Cortex of kidney (tissue), 1 donor: Measurements from ENCODE around the gene PTRH1.

Experiments
- DNase-seq: peaks from one replicate; lab custom pipeline; 2025; lab: John Stamatoyannopoulos, UW

The PTRH1 gene

DNA sequence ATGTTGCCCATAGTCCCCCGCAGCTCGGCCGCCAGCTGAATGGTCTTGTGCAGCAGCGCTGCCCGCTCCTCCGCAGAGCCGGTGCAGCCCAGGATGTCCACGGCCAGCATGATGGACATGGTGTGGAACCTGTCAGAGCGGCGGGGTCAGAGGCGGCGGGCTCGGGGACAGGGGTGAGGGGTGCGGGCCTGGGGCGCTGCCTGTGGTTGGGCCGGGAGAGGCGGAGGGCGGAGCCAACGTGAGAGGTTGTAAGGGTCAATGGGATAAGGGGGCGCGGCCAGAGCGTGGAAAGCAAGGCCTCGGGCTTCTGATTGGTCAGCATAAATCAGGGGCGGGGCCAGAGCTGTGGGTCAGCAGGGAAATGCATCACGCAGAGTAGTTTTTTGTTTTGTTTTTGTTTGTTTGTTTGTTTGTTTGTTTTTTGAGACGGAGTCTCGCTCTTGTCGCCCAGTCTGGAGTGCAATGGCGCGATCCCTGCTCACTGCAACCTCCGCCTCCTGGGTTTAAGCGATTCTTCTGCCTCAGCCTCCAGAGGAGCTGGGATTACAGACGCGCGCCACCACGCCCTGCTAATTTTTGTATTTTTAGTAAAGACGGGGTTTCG is 26.5 kb upstream of the PTRH1 start:
- no peak for DNase-seq

- DNase-seq: no peak
These were observed 24.3 kb upstream of the PTRH1 start for GRCh38 chr9:127739614-127740330.

DNA sequence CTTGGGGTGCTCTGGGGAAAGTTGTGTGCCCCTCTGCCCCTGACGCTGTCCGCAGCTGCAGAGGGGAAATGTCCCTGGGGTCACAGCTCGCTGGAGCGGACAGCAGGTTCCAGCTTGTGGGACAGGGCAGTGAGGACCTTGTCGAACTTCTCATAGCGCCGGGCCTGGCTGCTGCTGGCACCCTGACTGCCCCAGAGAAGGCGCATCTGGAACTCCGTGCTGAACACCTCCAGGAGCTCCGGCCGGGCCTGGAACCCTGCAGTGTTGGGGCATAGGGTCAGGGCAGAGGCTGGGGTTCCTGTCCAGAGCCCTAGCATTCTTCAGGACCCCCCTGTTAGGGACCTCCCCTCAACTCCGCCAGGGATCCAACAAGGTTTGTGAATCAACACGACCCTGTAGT is 23.2 kb upstream of the PTRH1 start:
- no peak for DNase-seq

- DNase-seq: no peak
These were observed 20.2 kb upstream of the PTRH1 start for GRCh38 chr9:127735530-127736185.

DNA sequence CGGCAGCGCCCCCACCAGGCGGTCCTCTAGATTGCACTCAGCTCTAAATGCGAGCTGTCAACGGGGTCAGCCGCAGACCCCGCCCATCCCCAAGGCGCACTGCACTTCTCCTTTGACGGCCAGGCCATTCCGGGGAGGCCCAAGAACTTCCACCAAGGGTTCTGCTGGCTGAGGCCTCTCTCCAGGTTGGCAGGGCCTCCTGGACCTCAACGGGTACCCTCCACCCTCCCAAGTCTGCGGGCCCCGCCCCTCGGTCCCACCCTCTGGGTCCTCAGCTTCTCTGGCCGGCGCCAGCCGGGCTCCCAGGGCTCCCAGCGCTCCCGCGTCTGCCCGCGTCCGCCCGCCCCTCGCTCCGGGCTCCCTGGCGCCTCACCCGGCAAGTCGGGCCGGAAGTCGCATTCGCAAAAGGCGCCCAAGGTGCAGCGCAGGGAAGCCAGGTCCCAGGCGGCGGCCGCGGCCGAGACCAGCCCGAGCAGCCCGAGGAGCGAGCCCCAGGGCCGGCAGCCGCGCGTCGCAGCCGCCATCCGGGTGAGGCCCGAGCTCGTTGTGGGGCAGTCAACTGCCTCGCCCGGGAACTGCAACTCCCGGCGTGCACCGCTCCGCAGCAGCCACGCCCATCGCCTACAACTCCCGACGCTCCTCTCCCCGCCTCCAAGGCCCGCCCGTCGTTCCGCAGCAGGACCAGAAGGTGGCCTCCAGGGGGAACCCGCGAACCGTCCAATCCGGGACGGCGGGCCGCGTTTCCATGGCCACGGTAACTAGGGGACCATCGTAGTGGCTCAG is 19.5 kb upstream of the PTRH1 start, which contains the start of gene TOR2A:
TOR2A (minus strand) TSS at position 548 of the 783 bp plus-strand sequence; CDS start at position 524, 24 bp downstream.
- DNase-seq: no peak

DNA sequence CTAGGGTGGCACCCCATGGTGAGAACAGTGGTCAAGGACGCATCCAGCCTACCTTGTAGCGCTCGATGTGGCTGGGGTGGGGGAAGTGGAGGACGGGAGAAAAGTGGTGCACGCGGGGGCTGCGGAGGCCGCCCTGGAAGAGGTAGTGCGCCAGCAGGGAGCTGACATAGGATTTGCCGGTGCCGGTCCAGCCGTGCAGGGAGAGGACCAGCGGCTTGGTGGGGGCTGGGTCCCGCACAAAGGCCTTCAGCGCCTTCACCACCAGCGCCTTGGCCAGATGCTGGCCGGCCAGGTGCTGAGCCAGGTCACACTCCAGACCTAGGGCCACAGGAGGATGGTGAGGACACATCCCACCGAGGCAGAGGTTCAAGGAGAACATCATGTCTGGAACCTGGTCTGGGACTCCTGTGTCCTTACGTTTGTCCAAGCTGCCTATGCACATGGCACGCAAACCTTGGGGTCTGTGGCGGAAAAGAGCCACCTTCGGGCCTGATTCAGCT is 18.8 kb upstream of the PTRH1 start:
- DNase-seq: no peak

- no peak for DNase-seq
These were observed 18.2 kb upstream of the PTRH1 start for GRCh38 chr9:127733614-127734013.

DNA sequence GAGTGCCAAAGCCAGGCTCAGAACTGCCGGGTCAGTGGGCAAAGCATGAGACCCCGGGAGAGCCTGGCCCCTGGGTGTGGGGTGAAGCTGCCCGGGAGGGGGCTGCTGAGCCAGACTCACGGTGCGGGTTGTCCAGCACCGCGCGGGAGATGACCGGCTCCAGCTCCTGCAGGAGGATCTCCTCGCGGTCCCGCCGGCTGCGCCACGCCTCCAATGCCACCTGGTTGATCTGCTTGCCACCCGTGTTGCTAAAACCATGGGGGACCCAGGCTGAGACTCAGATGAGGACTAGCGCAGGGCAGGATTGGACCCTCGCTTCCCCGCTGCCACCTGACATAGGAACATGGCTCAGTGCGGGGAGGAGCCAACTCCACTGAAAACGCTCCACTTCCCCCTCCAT is 17.0 kb upstream of the PTRH1 start:
- no peak for DNase-seq

DNA sequence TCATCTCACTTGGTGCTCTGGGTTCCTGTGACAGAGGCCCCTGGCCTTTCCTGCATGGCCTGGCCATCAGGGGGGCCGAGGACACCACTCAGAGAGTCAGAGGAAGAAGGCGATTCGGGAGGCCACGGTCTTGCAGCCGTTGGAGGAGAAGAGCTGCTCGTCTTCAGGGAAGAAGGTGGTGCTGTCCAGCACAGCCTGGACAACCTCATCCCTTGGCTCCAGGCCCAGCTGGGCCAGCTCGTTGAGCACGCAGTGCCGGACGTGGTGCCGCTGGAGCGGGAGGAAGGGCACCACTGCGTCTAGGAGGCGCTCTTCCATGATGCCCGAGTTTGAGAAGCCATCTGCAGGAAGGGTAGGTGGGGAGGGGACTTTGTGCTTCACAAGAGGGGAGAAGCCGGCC is 16.5 kb upstream of the PTRH1 start:
- no peak for DNase-seq

DNA sequence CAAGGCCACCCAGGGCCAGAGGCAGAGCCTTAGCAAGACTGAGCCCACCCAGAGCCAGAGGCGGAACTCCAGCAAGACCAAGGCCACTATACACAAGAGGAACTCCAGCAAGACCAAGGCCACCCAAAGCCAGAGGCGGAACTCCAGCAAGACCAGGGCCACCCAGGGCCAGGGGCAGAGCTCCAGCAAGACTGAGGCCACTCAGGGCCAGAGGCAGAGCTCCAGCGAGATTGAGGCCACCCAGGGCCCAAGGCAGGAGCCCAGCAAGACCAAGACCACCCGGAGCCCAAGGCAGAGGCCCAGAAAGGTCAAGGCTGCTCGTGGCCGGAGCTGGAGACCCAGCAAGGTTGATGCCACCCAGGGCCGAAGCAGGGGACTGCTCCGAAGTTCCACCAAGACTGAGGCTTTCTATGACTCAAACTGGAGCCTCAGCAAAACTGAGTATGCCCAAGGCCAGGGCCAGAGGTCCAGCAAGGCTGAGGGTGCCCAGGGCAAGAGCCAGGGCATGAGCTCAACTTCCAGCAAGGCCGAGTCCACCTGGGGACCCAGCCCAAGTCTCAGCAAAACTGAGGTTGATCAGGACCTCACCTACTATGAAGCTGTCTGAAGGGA is 15.4 kb upstream of the PTRH1 start:
- no peak for DNase-seq

DNA sequence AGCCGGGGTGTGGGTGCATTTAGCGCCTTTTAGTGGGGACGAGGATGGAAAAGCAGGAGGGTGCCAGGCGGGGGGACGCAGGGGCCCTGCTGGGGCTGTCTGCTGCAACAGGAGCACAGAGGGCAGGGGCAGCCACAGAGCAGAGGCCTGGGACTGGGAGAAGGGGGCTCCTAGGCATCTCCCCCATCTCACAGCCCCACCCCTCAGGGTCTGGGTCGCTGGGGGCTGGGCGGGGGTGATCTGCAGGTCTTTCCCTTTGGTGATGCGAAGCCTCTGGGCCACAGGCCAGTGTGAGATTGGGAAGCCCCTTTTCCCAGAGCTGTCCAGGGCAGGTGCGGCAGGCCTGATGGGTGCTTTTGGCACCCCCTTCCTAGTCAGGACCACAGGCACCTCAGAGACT is 14.8 kb upstream of the PTRH1 start:
- no peak for DNase-seq

GRCh38 chr9:127729522-127730256 is 14.2 kb upstream of the PTRH1 start:
- no peak for DNase-seq

DNA sequence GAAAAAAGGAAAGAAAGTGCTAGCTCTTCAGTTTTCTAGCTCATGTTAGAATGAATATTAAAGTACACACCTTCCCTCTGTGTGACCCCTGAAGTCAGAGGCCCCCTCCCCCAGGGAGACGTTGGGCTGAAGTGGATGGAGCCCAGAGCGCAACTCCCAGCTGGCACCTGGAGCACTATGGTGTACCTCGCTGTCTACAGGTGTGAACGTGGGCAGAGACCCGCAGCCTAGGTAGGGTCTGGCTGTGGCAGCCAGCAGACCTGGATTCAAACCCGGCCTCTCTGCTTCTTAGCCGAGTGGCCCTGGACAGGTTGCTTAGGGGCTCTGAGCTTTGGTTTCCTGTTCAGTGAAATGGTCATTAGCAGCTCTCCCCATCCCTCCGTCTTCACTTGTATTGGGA is 13.3 kb upstream of the PTRH1 start:
- no peak for DNase-seq

- no peak for DNase-seq
These were observed 11.4 kb upstream of the PTRH1 start for GRCh38 chr9:127726871-127727270.

GRCh38 chr9:127724012-127724411 is 8.5 kb upstream of the PTRH1 start:
- DNase-seq: no peak

DNA sequence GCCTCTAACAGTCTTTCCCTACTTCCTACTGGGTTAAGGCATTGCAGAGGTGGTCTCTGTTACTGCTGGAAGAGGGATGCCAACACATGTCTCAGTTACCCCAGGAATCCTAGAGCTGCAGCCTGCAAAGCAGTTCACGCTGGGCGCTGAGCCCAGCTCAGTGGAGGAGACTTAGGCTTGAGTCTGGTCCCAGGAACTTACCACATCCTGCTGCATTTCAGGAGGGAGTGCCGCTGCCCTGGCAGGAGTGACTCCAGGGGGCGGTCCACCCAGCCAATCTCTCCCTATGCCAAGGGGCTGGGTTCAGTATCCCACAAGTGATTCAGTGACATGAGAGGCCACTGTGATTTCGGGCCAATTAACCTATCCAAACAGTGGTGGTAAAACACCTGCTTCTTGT is 8.0 kb upstream of the PTRH1 start:
- no peak for DNase-seq

DNA sequence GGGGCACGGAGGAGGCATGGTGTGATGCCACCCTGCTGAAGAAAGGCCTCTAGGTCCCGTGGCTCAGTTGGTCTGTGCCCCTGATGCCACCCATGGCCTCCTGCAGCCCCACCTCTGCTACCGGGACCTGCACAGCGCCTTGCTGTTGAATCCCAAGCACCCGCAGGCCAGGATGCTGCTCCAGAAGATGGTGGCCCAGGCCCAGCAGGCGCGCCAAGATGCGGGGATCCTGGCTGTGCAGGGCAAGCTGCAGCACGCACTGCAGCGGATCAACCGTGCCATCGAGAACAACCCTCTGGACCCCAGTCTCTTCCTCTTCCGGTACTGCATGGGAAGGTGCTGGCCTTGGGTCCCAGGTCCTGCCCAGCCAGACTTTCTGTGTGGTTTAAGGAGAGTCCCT is 7.5 kb upstream of the PTRH1 start:
- no peak for DNase-seq

DNA sequence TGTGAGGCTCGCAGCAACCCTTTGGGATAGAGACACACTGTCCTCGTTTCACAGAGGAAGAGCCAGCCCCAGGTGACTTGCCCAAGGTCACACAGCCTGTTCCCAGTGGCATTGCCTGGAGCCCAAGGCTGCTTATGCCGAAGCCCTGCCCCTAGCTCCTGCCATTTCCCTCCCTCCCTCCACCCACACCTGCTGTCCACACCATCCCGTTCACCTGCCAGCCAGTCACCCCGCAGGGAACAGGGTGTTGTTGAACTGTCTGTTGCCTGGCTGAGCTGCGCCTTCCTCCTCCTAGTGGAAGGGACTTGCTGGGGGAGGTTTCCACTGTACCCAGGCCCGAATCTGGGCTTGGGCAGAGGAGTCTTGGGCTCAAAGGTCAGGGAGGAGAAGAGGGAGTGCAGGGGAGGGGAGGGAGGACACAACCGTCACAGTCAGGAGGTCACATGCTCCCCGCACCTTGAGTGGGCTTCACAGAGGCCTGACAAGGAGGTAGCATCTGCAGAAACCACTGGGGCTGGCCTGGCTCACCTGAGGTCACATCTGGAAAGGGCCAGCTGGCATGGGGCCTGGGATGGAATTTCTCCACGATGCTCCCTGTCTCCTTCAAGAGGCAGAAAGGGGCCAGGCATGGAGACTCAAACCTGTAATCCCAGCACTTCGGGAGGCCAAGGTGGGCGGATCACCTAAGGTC is 6.7 kb upstream of the PTRH1 start:
- no peak for DNase-seq

GRCh38 chr9:127721391-127721821 is 5.9 kb upstream of the PTRH1 start:
- no peak for DNase-seq

DNA sequence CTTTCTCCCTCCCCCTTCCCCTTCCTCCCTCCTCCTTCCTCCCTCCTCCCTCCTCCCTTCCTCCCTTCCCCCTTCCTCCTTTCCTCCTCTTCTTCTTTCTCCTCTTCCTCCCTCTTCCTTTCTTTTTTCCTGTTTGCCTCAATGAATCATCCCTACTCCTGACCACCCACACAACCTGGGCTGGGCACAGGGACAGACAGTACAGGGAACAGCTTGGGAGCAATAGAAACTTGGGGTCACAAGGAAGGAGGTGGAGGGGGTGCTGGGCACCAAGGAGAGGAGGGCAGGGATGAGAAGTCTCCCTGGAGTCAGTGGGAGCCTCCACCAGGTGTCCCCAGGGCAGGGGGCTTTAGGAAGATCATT is 5.4 kb upstream of the PTRH1 start:
- DNase-seq: no peak
